NCI-H128 (cell line): ENCODE measurements around the gene DYNLT3.

Source experiments
- DNase-seq: peaks from one replicate; lab custom pipeline; 2025; ENCODE audit not compliant: unreplicated experiment; lab: John Stamatoyannopoulos, UW

The DYNLT3 gene

DNA sequence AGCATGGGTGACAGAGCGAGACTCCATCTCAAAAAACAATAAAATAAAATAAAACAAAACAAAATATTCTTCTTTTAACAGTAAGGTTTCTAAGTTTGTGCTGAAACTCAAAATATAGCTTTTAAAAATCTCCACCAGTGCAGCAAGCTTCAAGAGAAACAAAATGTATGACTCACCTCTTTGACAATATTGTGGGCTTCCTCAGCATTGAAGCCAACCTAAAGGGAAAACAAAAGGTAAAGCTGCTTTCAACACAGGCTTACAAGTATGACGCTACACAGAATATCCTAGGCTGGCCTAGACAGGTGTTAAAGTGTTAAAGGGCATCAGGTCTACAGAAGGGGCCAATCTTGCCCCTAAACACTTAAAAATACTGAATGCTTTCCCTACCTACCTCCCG lies 1.2 kb downstream of the DYNLT3 start:
- no peak for DNase-seq

DNA sequence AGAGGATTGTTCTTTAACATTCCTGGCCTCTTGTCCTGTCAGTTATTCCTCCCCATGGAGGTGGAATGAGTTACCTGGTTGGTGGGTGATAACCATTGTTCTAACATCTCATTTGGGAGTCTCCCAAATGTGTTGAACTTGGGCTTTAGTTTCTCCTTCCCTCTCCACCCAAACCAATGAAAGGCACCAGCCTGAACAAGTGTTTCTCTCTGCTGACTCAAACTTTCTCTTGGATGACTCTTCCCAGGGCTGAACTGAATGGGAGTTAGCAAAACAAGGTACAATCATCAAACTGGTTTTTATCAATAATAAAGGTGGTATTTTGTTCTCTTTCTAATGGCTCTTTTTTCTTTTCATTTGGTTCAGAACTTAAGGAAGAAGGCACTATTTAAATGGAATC lies 2.7 kb downstream of the DYNLT3 start:
- DNase-seq, result no peak

DNA sequence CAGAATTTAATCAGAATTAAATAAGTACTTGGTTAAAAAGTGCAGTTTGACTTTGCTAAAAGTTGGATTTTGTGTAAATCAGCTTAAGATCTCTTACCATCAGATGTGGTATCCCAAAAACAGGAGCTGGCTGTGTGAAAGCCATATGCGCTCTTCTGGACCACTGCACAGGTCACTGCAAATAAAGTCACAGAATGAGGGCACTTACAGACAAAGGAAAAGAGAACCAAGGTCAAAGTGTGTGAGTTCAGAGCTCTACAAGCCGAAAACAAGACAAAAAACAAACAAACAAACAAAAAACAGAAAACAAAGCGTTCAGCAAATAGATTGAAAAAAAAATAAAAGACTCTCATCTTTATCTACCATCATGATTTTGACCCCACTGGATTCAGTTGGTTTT lies 6.4 kb downstream of the DYNLT3 start:
- DNase-seq, result no peak

DNA sequence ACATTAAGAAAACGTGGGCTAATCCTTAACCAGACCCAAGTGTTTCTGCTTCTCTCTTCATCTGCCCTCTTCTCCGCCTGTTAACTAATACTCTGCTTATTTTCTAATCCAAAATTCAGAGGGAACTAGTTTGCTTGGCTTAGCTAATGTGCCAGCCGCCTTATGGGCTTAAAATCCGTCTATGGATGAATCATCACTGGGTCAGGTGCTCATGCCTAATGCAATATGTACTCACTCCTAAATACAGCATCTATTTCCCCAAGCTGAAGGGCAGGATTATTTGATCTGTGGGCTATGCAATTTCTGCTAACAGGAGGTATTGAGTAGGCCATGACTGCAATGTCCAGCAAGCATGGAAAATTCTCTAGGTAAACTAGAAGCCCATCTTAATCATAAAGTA lies 12.4 kb downstream of the DYNLT3 start:
- DNase-seq, result no peak

DNA sequence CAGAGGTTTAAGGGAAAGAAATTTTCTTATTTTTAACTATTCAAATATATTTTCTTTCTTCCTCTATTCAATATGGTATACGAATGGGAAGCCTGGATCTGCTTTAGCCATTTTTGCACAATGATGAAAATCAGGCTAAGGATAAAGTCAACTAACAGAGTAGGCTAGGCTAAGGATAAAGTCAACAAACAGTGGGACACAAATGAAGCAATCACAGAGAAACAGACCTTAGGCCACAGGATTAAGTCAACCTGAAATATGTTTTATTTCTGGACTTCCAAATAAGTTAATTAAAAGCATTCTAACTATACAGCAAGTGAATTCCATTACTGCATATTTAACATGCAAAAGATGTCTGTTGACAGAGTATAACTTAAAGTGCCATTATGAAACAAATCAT lies 17.0 kb downstream of the DYNLT3 start:
- DNase-seq, result no peak

DNA sequence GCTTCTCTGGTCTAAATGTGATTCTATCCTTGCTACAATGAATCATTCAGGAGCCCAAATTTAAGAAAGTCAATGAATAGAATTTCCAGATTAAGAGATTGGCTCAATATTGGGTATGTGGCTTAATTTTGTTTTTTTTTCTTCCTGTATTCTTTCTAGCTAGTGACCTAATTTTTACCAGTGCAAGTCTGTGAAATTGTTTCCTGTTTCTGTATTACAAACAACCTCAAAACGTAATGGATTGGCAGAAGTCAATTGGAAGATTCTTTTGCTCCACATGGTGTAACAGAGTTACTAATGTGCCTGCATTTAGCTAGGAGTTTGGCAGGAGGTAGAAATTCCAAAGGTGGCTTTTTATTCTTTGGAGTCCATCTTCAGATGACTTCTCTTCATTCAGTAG lies 17.6 kb downstream of the DYNLT3 start:
- DNase-seq, result no peak

DNA sequence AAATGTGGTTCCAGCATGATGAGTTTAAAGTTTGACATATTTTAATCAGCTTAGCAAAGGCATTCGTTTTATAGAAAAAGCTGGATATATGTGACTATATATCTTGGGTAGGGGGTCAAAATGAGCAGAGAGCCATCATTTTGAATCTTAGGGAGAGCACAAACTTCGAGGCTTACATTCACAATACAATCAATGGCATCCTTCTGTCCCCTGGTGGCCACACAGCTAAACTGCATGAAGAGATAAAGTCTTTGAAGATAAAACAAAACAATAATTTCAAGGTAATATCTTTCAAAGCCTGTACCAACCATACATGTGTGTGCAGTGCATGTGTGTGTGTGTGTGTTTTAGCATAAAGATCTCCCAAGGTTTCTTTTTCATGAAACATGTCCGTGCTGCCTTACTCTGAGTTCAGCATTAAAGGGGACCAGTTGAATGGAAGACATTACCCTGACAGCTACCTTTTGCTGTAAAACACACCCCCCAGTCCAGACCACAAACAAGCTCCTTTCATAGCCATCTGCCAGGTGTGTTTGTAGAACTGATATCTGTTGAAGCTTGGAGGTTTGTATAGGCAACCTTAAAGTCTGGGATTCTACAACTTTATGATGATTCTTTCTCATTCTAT lies 22.0 kb downstream of the DYNLT3 start:
- DNase-seq, result no peak

DNA sequence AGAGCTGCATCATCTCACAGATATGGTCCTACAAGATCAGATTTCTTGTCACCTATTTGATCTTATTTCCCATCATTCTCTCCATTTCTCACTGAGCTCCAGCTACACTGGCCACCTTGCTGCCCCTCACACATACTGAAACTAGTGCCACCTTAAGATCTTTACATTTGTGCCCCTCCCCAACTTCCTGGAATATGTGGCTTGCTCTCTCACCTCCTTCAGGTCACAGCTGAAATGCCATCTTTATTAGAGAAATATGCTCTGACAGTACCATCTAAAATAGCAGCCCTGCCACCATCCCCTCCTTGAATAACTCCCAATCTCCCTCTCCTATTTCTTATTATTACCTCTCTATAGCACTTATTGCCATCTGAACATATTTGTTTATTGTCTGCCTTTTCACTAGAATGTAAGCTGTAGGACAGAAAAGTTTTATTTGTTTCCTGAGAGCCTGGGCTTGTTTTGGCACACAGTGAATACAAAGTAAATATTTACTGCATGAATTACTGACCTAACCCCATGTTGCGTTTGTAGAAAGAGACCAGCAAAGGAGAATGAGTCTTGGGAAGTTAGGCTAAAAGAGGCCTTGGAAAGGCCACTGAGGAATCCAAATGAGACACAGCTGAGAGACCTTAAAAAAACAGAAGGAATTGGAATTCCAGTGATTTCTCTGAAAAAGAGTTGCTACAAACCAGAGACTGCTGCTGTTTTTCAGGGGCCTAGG lies 22.7 kb downstream of the DYNLT3 start:
- no peak for DNase-seq

DNA sequence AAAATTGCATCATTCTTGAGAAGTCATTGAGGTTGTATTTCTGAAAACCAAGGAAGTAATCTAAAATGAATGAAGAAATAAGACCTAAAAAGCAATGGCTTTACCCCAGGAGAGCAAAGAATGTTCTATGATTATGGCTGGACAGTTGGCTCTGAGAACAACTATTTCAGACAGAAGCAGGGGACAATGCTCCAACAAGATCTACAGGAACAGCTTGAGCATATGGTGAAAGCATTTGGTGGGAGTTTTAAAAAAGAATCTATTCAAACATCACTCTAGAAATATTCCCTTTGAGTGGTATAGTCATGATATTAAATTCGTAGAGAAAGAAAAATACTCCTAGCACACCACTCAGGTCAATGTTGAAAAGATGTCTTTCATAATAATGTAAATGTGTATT lies 26.7 kb downstream of the DYNLT3 start:
- DNase-seq, result no peak

DNA sequence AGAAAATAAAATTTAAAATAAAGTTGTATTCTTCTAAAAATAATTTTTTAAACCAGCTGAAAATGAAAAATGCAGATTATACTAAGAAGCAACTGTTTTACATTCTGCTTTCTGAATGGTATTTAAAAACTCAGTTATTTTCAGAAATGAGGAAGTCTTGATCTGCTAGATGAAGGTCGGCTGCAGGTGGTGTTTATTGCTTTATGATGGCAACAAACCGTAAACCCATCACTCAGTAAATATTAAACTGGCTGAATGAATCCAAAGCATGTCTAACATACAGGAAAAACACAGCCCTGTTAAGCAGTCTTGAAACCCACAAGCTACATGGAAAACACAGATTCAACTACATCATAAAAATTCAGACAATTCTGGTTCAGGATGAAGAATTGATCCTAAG lies 29.3 kb downstream of the DYNLT3 start:
- DNase-seq, result no peak

DNA sequence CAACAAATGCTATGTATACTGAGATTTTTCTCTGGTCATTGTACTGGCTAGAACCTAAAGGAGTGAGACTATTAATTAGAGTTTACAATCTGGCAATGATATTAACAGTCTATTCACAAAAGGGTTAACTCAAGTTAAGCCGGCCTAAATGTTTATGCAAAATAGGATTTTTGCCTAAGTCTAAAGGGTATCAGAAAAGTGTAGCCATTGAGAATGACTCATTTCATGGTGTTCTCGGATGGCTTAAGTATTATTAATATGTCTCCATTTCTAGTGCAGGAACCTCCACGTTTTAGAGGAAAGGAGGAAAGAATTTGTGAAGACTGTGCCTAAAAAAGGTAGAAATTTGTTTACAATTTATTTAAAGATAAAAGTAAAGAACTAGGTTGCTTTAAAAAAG lies 29.8 kb downstream of the DYNLT3 start:
- no peak for DNase-seq

DNA sequence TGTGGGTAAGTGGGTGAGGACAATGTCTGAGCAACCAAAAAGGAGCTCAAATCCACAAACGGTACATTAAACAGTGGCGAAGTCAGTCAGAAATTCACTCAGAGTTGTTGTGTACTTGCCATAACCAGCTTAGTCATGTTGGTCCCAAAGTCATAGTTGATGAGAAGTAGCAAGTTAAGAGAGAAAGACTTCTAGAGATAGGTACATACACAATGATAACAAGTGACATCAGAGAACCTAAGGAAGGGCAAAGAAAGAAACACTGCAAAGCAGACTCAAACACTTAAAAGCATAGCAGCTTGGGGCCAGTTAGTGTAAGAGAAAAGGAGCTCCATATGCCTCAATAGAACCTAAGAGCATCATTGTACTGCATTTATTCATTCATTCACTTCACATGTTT lies 30.2 kb downstream of the DYNLT3 start:
- DNase-seq, result no peak

DNA sequence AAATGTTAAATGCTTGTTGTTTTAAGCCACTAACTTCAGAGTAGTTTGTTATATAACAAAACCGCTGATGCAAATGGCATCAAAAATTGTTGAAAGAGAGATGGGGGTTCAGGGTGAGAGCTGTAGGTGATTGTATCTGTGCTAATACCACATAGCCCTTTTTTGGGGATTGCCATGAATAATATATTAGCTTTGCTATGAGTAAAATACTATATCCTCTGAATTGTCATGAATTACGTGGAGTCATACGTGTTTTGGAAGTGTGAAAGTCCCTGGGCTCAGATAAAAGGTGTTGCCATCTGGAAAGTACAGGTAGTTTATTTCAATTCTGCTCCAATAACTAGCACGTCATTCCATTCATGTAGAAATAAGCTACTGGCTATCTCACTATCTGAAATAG lies 30.6 kb downstream of the DYNLT3 start:
- DNase-seq, result no peak

DNA sequence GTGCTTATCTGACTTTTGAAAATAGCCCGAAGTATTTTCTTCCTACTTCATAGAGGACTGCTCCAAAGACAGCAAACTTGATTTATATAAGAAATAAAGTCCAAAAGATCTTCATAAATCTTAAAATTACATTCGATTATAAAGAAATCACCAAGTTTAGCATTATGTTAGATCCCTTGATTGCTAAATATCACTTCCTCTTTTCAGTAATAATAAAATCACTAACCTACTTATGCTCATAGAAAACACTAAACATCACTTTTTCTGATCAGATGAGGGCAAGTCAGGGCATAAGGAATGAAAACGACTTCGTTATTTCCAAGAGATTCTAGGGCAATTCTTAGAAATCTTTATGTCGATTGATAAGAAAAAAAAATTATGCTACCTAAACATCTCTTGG lies 32.0 kb downstream of the DYNLT3 start:
- no peak for DNase-seq

DNA sequence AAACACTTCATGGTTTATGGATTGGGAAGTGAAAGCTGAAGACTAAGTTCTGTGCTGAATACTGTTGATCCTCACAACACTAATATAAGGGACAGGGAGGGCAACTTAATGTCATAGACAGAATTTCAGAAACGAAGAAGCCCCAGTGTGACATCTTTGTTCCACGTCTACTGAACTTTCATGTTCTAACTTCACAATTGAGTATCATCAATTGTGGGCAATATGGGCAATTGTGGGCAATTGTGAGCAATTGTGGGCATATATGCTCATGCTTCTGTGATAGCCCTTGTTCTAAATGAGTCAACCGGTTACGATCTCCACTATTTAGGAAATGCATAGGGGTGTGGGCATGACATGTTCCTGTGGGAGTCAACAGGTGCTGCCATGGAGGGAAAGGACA lies 33.8 kb downstream of the DYNLT3 start:
- no peak for DNase-seq

DNA sequence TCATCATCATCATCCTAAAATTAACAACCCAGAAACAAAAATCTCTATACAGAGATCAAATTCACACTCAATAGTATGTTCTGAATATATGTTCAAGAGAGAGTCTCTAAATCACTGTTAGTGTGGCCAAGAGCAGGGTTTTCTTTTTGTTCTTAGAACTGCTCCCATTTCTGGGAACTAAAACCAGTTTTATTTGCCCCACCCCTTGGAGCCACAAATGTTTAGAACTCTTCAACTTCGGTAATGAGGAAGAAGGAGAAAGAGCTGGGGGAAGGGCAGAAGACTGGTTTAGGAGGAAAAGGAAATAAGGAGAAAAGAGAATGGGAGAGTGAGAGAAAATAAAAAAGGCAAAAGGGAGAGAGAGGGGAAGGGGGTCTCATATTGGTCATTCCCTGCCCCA lies 35.3 kb downstream of the DYNLT3 start:
- DNase-seq, result no peak

DNA sequence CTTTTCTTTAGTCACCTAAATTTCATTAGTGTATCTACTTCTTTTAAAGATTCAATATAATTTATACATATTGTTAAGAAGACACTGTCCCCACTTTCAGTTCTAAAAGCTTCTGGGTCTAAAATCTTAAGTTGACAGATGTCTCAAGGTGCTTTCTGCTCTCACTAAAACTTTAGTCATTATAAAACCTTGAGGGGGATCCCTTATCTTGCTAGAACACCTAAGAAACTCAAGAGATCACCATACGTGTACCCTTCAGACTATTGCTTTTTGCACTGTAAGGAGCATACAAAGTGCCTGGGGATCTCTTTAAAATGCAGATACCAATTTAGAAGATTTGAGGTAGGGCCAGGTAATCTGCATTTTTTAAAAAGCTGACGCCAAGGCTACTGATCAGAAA lies 37.4 kb downstream of the DYNLT3 start:
- no peak for DNase-seq

DNA sequence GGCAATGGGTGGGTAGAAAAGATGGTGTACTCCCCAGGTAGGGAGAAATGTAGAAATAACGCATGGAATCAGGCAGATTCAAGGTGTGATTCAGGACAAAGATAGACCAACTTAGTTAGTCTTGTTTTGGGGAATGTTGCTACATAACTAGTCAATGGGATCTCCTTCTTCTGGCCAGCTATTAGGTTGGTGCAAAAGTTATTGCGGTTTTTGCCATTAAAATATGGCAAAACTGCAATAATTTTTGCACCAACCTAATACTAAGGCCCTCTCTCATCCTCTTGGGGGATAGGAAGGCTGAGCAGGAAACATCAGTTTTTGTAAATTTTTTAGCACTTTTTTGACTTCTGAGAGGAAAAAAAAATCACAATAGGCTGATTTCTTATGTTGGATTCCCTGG lies 44.3 kb downstream of the DYNLT3 start:
- no peak for DNase-seq

DNA sequence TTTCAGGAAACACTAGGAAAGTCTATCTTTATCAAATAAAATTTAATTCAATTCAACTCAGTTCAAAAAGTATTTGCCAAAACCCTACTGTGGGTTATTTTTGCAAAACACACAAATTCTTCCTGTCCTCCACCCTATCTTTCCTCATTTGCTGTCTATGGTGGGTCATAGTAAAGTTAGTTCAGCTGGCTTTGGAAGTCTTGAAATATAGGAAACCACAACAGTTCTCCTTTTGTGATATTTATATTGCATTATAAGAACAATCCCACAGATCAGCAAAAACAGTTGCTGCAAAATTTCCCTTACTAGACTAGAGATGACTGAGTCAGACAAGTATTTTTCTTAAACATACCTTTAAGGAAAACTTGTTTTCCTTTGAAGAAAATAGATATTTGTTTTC lies 45.3 kb downstream of the DYNLT3 start:
- no peak for DNase-seq

DNA sequence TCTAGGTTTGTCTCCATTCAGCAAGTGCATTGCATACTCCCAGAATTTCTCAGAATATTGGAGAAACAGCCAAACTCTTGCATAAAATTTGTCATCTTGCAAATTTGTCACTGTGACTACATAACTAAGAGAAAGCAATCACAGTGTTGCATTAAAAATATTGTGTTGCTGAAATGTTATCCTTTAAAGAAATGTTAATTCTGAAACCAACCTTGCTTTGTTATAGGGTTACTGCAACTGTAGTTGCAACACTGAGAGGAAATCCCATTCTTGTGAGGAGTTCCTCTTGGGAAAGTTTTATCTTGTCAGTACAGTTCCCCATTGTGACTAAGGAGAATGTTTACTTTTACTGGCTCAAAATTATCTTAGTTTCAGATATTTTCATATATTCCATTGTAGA lies 46.7 kb downstream of the DYNLT3 start:
- DNase-seq, result no peak

DNA sequence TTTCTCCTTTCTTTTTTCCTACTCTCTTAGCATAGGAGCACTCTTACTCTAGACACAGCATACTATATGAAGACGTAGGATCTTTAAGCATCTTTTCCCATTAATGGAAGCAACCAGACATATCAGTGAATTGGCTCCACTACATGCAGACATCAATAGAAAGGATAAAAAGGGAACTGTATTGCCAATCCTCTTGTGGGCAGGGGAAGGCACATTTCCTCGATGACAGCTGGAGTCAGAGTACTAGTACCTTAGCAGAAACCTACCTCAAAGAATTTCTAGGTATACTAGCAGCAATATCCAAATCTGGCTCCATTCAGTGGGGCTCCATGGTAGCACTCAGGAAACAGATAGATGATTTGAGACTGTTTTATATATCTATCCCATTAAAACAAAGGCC lies 47.4 kb downstream of the DYNLT3 start:
- no peak for DNase-seq

DNA sequence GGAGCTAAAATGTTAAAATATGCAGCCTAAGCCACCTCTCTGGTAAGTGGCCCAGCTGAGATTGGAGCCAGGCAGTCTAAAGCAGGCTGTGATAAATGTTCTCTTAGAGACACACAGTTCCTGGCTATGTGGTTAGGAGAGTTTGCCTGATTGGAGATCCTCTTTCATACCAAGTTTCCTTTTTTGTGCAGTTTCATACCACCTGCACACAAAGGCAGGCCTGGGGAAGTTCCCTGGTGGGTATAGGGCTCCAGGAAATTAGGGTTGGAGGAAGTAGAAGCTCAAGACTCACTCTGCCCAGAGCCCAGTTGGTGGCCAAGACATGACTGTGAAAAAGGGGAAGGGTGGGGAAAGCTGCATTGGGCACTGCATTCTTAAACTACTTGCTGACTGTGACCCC lies 50.6 kb downstream of the DYNLT3 start:
- DNase-seq, result no peak

DNA sequence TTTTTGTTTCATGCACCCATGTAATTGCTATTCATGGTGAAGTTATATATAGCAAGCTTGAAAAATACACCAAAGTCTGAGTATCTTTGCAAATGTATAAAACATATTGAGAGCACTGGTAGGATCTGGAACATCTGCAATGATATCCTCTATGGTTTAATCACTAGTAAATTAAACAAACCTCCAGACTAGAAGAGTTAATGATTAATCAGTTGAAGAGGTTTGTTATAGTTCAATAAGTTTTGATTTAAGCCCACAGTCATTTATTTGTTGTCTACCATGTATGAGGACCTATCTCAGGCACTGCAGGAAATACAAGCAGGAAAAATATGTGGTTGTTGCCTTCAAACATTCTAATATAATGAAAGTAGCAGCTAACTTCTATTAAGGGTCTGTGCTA lies 51.1 kb downstream of the DYNLT3 start:
- DNase-seq, result no peak
